Measurements from ENCODE around the gene RSPH10B2.
"Not testable (repeated sequence)": the region's sequence is repeated elsewhere in the genome, so short reads cannot be mapped to it uniquely, and the experiment has no call there.

The RSPH10B2 gene

GRCh38 chr7:6792113-6792872, 38.4 kb downstream of the RSPH10B2 start:
- not testable (repeated sequence) for DNase-seq

GRCh38 chr7:6794276-6794675, 40.4 kb downstream of the RSPH10B2 start:
- DNase-seq = not testable (repeated sequence)

GRCh38 chr7:6797218-6797617, 43.3 kb downstream of the RSPH10B2 start:
- DNase-seq = not testable (repeated sequence)

GRCh38 chr7:6798047-6798446, 44.1 kb downstream of the RSPH10B2 start:
- not testable (repeated sequence) for DNase-seq

- DNase-seq = not testable (repeated sequence)
These were observed 46.0 kb downstream of the RSPH10B2 start for GRCh38 chr7:6799887-6800286.

- not testable (repeated sequence) for DNase-seq
These were observed 46.4 kb downstream of the RSPH10B2 start for GRCh38 chr7:6800331-6800730.

GRCh38 chr7:6807393-6807918, 53.6 kb downstream of the RSPH10B2 start:
- DNase-seq = not testable (repeated sequence)

GRCh38 chr7:6807959-6808358, 54.1 kb downstream of the RSPH10B2 start:
- DNase-seq = not testable (repeated sequence)

GRCh38 chr7:6813011-6813410, 59.1 kb downstream of the RSPH10B2 start:
- not testable (repeated sequence) for DNase-seq

GRCh38 chr7:6815470-6815869, 61.6 kb downstream of the RSPH10B2 start:
- not testable (repeated sequence) for DNase-seq

GRCh38 chr7:6821622-6822021, 67.7 kb downstream of the RSPH10B2 start:
- not testable (repeated sequence) for DNase-seq

GRCh38 chr7:6825236-6826125, 71.6 kb downstream of the RSPH10B2 start:
- DNase-seq = not testable (repeated sequence)

GRCh38 chr7:6826151-6826550, 72.2 kb downstream of the RSPH10B2 start, which contains the start of gene CCZ1B:
Gene CCZ1B, minus strand, starts transcription at chr7:6826275. Its CDS starts 78 bp downstream, at chr7:6826197.
- DNase-seq = peak; percentile 85

GRCh38 chr7:6827180-6827579, 73.3 kb downstream of the RSPH10B2 start:
- DNase-seq = not testable (repeated sequence)

- not testable (repeated sequence) for DNase-seq
These were observed 75.7 kb downstream of the RSPH10B2 start for GRCh38 chr7:6829616-6830015.

- not testable (repeated sequence) for DNase-seq
These were observed 76.1 kb downstream of the RSPH10B2 start for GRCh38 chr7:6830026-6830425.

- no peak for DNase-seq
These were observed 77.3 kb downstream of the RSPH10B2 start for GRCh38 chr7:6831018-6831725.

GRCh38 chr7:6833636-6834035, 79.7 kb downstream of the RSPH10B2 start:
- DNase-seq = no peak

GRCh38 chr7:6835521-6835920, 81.6 kb downstream of the RSPH10B2 start:
- not testable (repeated sequence) for DNase-seq

GRCh38 chr7:6837081-6837480, 83.2 kb downstream of the RSPH10B2 start:
- DNase-seq = not testable (repeated sequence)

- DNase-seq = not testable (repeated sequence)
These were observed 88.5 kb downstream of the RSPH10B2 start for GRCh38 chr7:6842278-6842921.

GRCh38 chr7:6843092-6843491, 89.2 kb downstream of the RSPH10B2 start:
- not testable (repeated sequence) for DNase-seq
